Progenitor cell of endocrine pancreas (in vitro differentiated cells): ENCODE data around the gene AK1. TPM values are rescaled to one million over a fixed set of nuclear protein-coding genes. Genes with fewer than 3 reads are reported as not detected.

ENCODE experiments used
- DNase-seq: peaks from one replicate; pipeline ENCODE4 v3.0.0; 2021; ENCODE audit warnings: low spot score; ENCODE audit not compliant: unreplicated experiment
- H3K27ac Mint-ChIP-seq: 2 replicates; pipeline ENCODE4 v1.8.0; 2021; ENCODE audit warnings: mild to moderate bottlenecking, moderate library complexity, mixed read lengths
- H3K27me3 Mint-ChIP-seq: 2 replicates; pipeline ENCODE4 v1.8.0; 2021; ENCODE audit warnings: mixed read lengths
- H3K36me3 Mint-ChIP-seq: 2 replicates; pipeline ENCODE4 v1.8.0; 2022; ENCODE audit warnings: mixed read lengths; ENCODE audit not compliant: insufficient read depth
- H3K4me1 Mint-ChIP-seq: 2 replicates; pipeline ENCODE4 v1.8.0; 2021; ENCODE audit warnings: low read depth, mixed read lengths
- H3K4me3 Mint-ChIP-seq: 2 replicates; pipeline ENCODE4 v1.8.0; 2021; ENCODE audit warnings: low read depth, mild to moderate bottlenecking, moderate library complexity, mixed read lengths
- H3K9me3 Mint-ChIP-seq: 2 replicates; pipeline ENCODE4 v1.8.0; 2021; ENCODE audit warnings: low read depth, mixed read lengths
- total RNA-seq: library from RNA; stranded (reverse); gene quantifications from 2 replicates; pipeline ENCODE4 v1.2.1, GENCODE V29; 2021
- TF ChIP-seq, protein P1 (sequence below): fragments of 200-600 bp; sonication (generic); IDR thresholded peaks from one replicate; pipeline ENCODE4 v1.5.0; 2021; ENCODE audit warnings: antibody characterized with exemption, mild to moderate bottlenecking; ENCODE audit not compliant: unreplicated experiment

AK1 gene
- total RNA-seq, 1 donor from 2014 or later = 46.2 TPM

DNA sequence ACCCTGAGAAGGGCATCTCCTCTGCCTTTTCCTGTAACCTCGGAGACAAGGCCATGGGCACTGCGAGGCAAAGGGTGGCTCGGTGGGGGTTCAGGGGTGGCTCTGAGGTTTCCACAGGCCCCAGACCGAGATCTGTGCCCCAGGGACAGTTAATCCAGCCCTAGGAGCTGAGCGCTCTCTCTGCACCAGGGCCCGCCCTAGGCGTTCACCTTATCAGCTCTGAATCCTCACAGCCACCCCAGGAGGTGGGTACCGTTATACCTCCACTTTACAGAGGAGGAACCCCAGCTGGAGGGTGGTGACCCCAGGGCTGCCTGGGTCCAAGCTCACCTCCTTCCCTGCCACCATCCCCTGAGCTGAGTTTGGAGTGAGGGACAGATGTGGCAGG, 20.8 kb downstream of the AK1 start:
- DNase-seq = no peak
- TF ChIP-seq, protein P1, sequence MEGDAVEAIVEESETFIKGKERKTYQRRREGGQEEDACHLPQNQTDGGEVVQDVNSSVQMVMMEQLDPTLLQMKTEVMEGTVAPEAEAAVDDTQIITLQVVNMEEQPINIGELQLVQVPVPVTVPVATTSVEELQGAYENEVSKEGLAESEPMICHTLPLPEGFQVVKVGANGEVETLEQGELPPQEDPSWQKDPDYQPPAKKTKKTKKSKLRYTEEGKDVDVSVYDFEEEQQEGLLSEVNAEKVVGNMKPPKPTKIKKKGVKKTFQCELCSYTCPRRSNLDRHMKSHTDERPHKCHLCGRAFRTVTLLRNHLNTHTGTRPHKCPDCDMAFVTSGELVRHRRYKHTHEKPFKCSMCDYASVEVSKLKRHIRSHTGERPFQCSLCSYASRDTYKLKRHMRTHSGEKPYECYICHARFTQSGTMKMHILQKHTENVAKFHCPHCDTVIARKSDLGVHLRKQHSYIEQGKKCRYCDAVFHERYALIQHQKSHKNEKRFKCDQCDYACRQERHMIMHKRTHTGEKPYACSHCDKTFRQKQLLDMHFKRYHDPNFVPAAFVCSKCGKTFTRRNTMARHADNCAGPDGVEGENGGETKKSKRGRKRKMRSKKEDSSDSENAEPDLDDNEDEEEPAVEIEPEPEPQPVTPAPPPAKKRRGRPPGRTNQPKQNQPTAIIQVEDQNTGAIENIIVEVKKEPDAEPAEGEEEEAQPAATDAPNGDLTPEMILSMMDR = no peak
- Mint-ChIP-seq H3K27me3 (peaks cover 6% of the 10 kb centered on the region), H3K9me3 (no peaks in the 10 kb centered on the region), H3K4me1 (peaks cover 8% of the 10 kb centered on the region), H3K27ac (no peak overlapping the region), H3K4me3 (no peak overlapping the region), H3K36me3 (no peaks in the 10 kb centered on the region)

DNA sequence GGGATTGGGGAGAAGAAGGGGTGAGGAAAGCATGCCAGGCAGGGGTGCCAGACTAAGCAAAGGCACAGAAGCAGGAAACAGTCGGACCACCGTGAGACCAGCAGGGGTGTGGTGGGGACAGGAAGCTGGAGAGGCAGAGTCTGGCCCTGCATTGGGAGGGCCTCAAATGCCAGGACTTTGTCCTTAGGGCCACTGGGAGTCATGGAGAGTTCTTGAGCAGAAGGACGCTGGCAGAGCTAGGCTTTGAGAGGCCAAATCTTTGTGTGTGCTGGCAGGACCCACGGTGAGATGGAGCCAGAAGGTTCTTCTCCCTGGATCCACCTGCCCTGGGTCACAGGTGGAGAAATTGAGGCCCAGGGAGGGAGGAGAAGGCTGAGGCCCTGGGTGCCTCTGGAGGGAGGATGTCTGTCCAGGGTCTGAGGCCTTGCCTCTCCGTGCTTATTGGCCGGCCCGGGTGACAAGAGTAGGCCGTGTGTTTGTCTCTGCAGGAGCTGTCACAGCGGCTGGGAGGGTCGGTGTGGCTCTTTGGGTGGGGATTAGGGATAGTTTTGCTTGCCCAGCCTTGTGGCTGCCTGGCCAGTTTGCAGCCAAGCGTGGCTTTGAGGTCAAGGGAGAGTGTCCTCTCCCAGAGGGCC, 21.3 kb downstream of the AK1 start:
- Mint-ChIP-seq H3K27ac (no peak overlapping the region), H3K4me1 (peaks cover 8% of the 10 kb centered on the region), H3K9me3 (no peaks in the 10 kb centered on the region), H3K4me3 (no peak overlapping the region), H3K27me3 (peaks cover 6% of the 10 kb centered on the region), H3K36me3 (no peaks in the 10 kb centered on the region)
- no peak for DNase-seq
- TF ChIP-seq, protein P1 = no peak

DNA sequence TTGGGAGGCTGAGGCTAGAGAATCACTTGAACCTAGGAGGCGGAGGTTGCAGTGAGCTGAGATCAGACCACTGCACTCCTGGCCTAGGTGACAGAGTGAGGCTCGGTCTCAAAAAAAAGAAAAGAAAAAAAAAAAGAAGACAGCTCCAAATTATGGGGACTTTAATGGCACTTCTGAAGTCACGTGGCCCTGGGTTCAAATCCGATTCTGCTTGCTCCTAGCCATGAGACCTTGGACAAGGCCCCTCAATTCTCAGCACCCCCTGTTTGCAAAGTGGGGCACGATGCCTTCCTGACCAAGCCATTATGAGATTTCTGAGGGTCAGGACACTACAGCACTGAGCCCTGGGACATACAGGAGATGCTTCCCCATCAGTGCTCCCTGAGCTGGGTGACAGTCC, 22.0 kb downstream of the AK1 start:
- no peaks in the 10 kb centered on the region for H3K36me3 Mint-ChIP-seq
- no peak overlapping the region for H3K27ac Mint-ChIP-seq
- H3K4me1 Mint-ChIP-seq = peaks cover 8% of the 10 kb centered on the region
- no peaks in the 10 kb centered on the region for H3K9me3 Mint-ChIP-seq
- TF ChIP-seq, protein P1 = no peak
- peaks cover 6% of the 10 kb centered on the region for H3K27me3 Mint-ChIP-seq
- no peak for DNase-seq
- H3K4me3 Mint-ChIP-seq = no peak overlapping the region

DNA sequence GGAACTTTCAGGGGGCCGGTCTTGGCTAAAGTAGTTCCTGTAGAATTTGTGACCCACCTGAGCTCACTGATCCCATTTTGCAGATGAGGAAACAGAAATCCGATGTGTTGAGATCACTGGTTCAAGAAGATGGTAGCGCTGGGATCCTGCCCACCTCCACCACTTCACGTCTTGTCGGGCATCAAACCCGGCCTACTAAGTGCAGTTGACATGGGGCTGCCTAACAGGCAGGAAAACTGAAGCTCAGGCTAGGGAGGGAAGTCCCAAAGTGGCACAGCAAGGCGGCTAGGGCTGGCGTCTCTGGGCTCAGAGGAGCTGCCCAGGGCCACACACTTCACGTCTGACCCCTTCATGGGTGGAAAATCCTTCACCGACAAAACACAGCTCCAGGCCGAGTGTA, 22.5 kb downstream of the AK1 start:
- Mint-ChIP-seq H3K9me3 (no peaks in the 10 kb centered on the region), H3K4me3 (no peak overlapping the region), H3K36me3 (no peaks in the 10 kb centered on the region), H3K27ac (no peak overlapping the region), H3K27me3 (peaks cover 6% of the 10 kb centered on the region), H3K4me1 (peaks cover 8% of the 10 kb centered on the region)
- no peak for DNase-seq
- TF ChIP-seq, protein P1 = no peak

DNA sequence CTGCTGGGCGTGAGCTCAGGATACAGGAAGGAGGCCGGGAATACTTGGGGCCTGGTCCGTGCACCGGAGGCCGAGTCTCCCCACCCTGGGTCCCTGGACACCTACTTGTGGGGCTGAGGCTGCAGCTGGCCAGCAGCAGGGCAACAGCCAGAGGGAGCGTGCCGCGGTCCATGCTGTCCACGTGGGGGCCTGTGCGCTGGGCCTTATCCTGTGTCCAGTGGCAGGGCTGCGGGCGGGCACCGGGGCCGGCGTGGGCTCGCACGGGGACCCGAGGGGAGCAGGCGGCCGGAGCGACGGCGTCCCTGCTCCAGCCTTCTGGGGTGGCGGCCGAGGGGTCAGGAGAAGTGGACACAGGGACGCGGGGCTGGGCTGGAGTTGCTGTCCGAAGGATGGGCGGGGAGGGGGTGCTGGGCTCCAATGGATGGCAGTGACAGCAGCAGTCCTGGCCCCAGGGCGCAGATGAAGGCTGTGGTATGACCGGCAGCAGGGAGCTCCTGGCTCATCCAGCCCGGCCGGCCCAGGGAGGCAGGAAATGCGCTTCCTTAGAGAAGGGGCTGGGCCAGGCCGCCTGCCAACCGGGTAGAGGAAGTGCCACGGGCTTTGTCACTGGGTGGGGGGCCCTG, 23.2 kb downstream of the AK1 start, which contains the start of gene ENG:
Gene ENG, minus strand, starts transcription at position 475 of the 623 bp plus-strand sequence. Its CDS starts 303 bp downstream, at position 172.
- no peaks in the 10 kb centered on the region for H3K36me3 Mint-ChIP-seq
- peaks cover 6% of the 10 kb centered on the region for H3K27me3 Mint-ChIP-seq
- TF ChIP-seq, protein P1 = no peak
- H3K27ac Mint-ChIP-seq = no peak within 1 kb of the TSS
- no peak within 1 kb of the TSS for H3K4me3 Mint-ChIP-seq
- no peak for DNase-seq
- peaks cover 8% of the 10 kb centered on the region for H3K4me1 Mint-ChIP-seq
- peaks cover 2% of the 10 kb centered on the region for H3K9me3 Mint-ChIP-seq
